ENCODE measurements around the gene TPBGL. TPM values are rescaled to one million over a fixed set of nuclear protein-coding genes. Genes with fewer than 3 reads are reported as not detected.
A peak's percentile ranks its signal among the peaks of the same experiment; 100 is the strongest.

TPBGL gene
- total RNA-seq, 1 experiment from 2014 or later: not detected

GRCh38 chr11:75239531-75240290 is 863 bp upstream of the TPBGL start:
- H3K4me2 ChIP-seq (ENCODE audit: low read depth, low read length, poor library complexity, severe bottlenecking): no peak overlapping the region
- no peak overlapping the region for H3K4me3 ChIP-seq (ENCODE audit: low read length)
- no peaks in the 10 kb centered on the region for H3K9me3 ChIP-seq (ENCODE audit: low read length)
- no peaks in the 10 kb centered on the region for H3K4me1 ChIP-seq (ENCODE audit: low read length)
- H3K36me3 ChIP-seq (ENCODE audit: insufficient read depth, low read length): no peaks in the 10 kb centered on the region
- no peaks in the 10 kb centered on the region for H4K20me1 ChIP-seq (ENCODE audit: insufficient read depth, low read depth, low read length)
- no peak for DNase-seq
- no peaks in the 10 kb centered on the region for H3K27me3 ChIP-seq (ENCODE audit: low read length)
- H2AFZ ChIP-seq (ENCODE audit: low read length): no peak overlapping the region
- H3K79me2 ChIP-seq (ENCODE audit: low read length): no peaks in the 10 kb centered on the region
- H3K27ac ChIP-seq (ENCODE audit: low read length): no peak overlapping the region
- H3K9ac ChIP-seq (ENCODE audit: low read length): no peak overlapping the region
- H3K9me2 ChIP-seq (replicated peaks; ENCODE audit: insufficient read depth, low read length): no peaks in the 10 kb centered on the region

- Histone ChIP-seq H3K79me2 (ENCODE audit: low read length) (no peaks in the 10 kb centered on the region), H3K9ac (ENCODE audit: low read length) (no peak overlapping the region), H3K9me2 (replicated peaks; ENCODE audit: insufficient read depth, low read length) (no peaks in the 10 kb centered on the region), H3K4me3 (ENCODE audit: low read length) (no peak overlapping the region), H3K27me3 (ENCODE audit: low read length) (no peaks in the 10 kb centered on the region), H2AFZ (ENCODE audit: low read length) (no peak overlapping the region), H3K36me3 (ENCODE audit: insufficient read depth, low read length) (no peaks in the 10 kb centered on the region), H3K4me1 (ENCODE audit: low read length) (no peaks in the 10 kb centered on the region), H4K20me1 (ENCODE audit: insufficient read depth, low read depth, low read length) (no peaks in the 10 kb centered on the region), H3K27ac (ENCODE audit: low read length) (no peak overlapping the region), H3K9me3 (ENCODE audit: low read length) (no peaks in the 10 kb centered on the region), H3K4me2 (ENCODE audit: low read depth, low read length, poor library complexity, severe bottlenecking) (no peak overlapping the region)
- DNase-seq: no peak
Observed at GRCh38 chr11:75241036-75241905, 697 bp downstream of the TPBGL start.

- Histone ChIP-seq H3K4me3 (ENCODE audit: low read length) (no peak overlapping the region), H3K4me2 (ENCODE audit: low read depth, low read length, poor library complexity, severe bottlenecking) (no peak overlapping the region), H2AFZ (ENCODE audit: low read length) (no peak overlapping the region)
Observed at GRCh38 chr11:75241906-75242644, 1.5 kb downstream of the TPBGL start.

GRCh38 chr11:75242722-75243600 is 2.4 kb downstream of the TPBGL start:
- Histone ChIP-seq H3K4me1 (ENCODE audit: low read length) (no peaks in the 10 kb centered on the region), H3K9me2 (replicated peaks; ENCODE audit: insufficient read depth, low read length) (no peaks in the 10 kb centered on the region), H3K36me3 (ENCODE audit: insufficient read depth, low read length) (no peaks in the 10 kb centered on the region), H3K27me3 (ENCODE audit: low read length) (no peaks in the 10 kb centered on the region), H3K9ac (ENCODE audit: low read length) (no peak overlapping the region), H4K20me1 (ENCODE audit: insufficient read depth, low read depth, low read length) (no peaks in the 10 kb centered on the region), H3K4me2 (ENCODE audit: low read depth, low read length, poor library complexity, severe bottlenecking) (no peak overlapping the region), H3K79me2 (ENCODE audit: low read length) (no peaks in the 10 kb centered on the region), H2AFZ (ENCODE audit: low read length) (no peak overlapping the region), H3K9me3 (ENCODE audit: low read length) (no peaks in the 10 kb centered on the region), H3K27ac (ENCODE audit: low read length) (no peak overlapping the region), H3K4me3 (ENCODE audit: low read length) (no peak overlapping the region)
- DNase-seq: no peak

More at GRCh38 chr11:75241906-75242644, 1.5 kb downstream of the TPBGL start:
- no peaks in the 10 kb centered on the region for H4K20me1 ChIP-seq (ENCODE audit: insufficient read depth, low read depth, low read length)
- H3K79me2 ChIP-seq (ENCODE audit: low read length): no peaks in the 10 kb centered on the region
- H3K4me1 ChIP-seq (ENCODE audit: low read length): no peaks in the 10 kb centered on the region
- no peak for DNase-seq
- H3K36me3 ChIP-seq (ENCODE audit: insufficient read depth, low read length): no peaks in the 10 kb centered on the region
- H3K9me2 ChIP-seq (replicated peaks; ENCODE audit: insufficient read depth, low read length): no peaks in the 10 kb centered on the region
- H3K9ac ChIP-seq (ENCODE audit: low read length): no peak overlapping the region
- no peak overlapping the region for H3K27ac ChIP-seq (ENCODE audit: low read length)
- no peaks in the 10 kb centered on the region for H3K9me3 ChIP-seq (ENCODE audit: low read length)
- H3K27me3 ChIP-seq (ENCODE audit: low read length): no peaks in the 10 kb centered on the region

GRCh38 chr11:75244052-75244814 is 3.7 kb downstream of the TPBGL start:
- no peaks in the 10 kb centered on the region for H3K36me3 ChIP-seq (ENCODE audit: insufficient read depth, low read length)
- H3K4me3 ChIP-seq (ENCODE audit: low read length): no peak overlapping the region
- DNase-seq: no peak
- H3K4me2 ChIP-seq (ENCODE audit: low read depth, low read length, poor library complexity, severe bottlenecking): no peak overlapping the region
- H2AFZ ChIP-seq (ENCODE audit: low read length): no peak overlapping the region
- H3K27me3 ChIP-seq (ENCODE audit: low read length): no peaks in the 10 kb centered on the region
- no peaks in the 10 kb centered on the region for H3K9me3 ChIP-seq (ENCODE audit: low read length)
- H4K20me1 ChIP-seq (ENCODE audit: insufficient read depth, low read depth, low read length): no peaks in the 10 kb centered on the region
- no peaks in the 10 kb centered on the region for H3K79me2 ChIP-seq (ENCODE audit: low read length)
- H3K4me1 ChIP-seq (ENCODE audit: low read length): no peaks in the 10 kb centered on the region
- H3K27ac ChIP-seq (ENCODE audit: low read length): no peak overlapping the region
- H3K9ac ChIP-seq (ENCODE audit: low read length): no peak overlapping the region
- no peaks in the 10 kb centered on the region for H3K9me2 ChIP-seq (replicated peaks; ENCODE audit: insufficient read depth, low read length)

- no peaks in the 10 kb centered on the region for H3K27me3 ChIP-seq (ENCODE audit: low read length)
- DNase-seq: peak; percentile 55
- no peak overlapping the region for H3K27ac ChIP-seq (ENCODE audit: low read length)
- no peak overlapping the region for H3K4me3 ChIP-seq (ENCODE audit: low read length)
- H3K4me1 ChIP-seq (ENCODE audit: low read length): no peaks in the 10 kb centered on the region
- H3K9me2 ChIP-seq (replicated peaks; ENCODE audit: insufficient read depth, low read length): no peaks in the 10 kb centered on the region
- H3K4me2 ChIP-seq (ENCODE audit: low read depth, low read length, poor library complexity, severe bottlenecking): no peak overlapping the region
- H4K20me1 ChIP-seq (ENCODE audit: insufficient read depth, low read depth, low read length): no peaks in the 10 kb centered on the region
- H3K9ac ChIP-seq (ENCODE audit: low read length): no peak overlapping the region
- H2AFZ ChIP-seq (ENCODE audit: low read length): no peak overlapping the region
- H3K9me3 ChIP-seq (ENCODE audit: low read length): no peaks in the 10 kb centered on the region
- no peaks in the 10 kb centered on the region for H3K36me3 ChIP-seq (ENCODE audit: insufficient read depth, low read length)
- no peaks in the 10 kb centered on the region for H3K79me2 ChIP-seq (ENCODE audit: low read length)
Observed at GRCh38 chr11:75245356-75246005, 4.9 kb downstream of the TPBGL start.
